GM13977 (cell line): ENCODE data around the gene ETV3L.
"Not testable (repeated sequence)": the region's sequence is repeated elsewhere in the genome, so short reads cannot be mapped to it uniquely, and the experiment has no call there.

Source experiments
- DNase-seq: peaks from one replicate; pipeline ENCODE4 v3.0.0; 2012; ENCODE audit warnings: low spot score
- in situ Hi-C: fragments of 300-500 bp; cut with MboI; formaldehyde crosslinking; loops from one replicate; pipeline ENCODE4 v1.12.0; 2022; ENCODE audit warnings: low sequenced_read_pairs, low pct_unique_long_range_greater_than_20kb, mixed read lengths, inconsistent platforms; ENCODE audit not compliant: unreplicated experiment
- TF ChIP-seq, protein P1 (sequence below): IDR thresholded peaks from 2 replicates; pipeline ENCODE4 v1.5.1; 2012; ENCODE audit warnings: mild to moderate bottlenecking, control low read depth; ENCODE audit not compliant: insufficient read depth; ENCODE audit errors: extremely low read depth, missing control alignments

ETV3L gene

GRCh38 chr1:157077394-157077793 is 22.2 kb downstream of the ETV3L start:
- TF ChIP-seq, protein P1, sequence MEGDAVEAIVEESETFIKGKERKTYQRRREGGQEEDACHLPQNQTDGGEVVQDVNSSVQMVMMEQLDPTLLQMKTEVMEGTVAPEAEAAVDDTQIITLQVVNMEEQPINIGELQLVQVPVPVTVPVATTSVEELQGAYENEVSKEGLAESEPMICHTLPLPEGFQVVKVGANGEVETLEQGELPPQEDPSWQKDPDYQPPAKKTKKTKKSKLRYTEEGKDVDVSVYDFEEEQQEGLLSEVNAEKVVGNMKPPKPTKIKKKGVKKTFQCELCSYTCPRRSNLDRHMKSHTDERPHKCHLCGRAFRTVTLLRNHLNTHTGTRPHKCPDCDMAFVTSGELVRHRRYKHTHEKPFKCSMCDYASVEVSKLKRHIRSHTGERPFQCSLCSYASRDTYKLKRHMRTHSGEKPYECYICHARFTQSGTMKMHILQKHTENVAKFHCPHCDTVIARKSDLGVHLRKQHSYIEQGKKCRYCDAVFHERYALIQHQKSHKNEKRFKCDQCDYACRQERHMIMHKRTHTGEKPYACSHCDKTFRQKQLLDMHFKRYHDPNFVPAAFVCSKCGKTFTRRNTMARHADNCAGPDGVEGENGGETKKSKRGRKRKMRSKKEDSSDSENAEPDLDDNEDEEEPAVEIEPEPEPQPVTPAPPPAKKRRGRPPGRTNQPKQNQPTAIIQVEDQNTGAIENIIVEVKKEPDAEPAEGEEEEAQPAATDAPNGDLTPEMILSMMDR: no peak
- no peak for DNase-seq
- in situ Hi-C loops: no loop called here

DNA sequence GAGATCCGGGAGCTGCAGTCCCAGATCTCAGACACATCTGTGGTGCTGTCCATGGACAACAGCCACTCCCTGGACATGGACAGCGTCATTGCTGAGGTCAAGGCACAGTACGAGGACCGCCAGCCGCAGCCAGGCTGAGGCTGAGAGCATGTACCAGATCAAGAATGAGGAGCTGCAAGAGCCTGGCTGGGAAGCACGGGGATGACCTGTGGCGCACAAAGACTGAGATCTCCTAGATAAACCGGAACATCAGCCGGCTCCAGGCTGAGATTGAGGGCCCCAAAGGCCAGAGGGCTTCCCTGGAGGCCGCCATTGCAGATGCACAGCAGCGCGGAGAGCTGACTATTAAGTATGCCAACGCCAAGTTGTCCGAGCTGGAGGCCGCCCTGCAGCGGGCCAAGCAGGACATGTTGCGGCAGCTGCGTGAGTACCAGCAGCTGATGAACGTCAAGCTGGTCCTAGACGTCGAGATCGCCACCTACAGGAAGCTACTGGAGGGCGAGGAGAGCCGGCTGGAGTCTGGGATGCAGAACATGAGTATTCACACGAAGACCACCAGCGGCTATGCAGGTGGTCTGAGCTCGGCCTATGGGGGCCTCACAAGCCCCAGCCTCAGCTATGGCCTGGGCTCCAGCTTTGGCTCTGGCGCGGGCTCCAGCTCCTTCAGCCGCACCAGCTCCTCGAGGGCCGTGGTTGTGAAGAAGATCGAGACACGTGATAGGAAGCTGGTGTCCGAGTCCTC is 25.5 kb downstream of the ETV3L start:
- peak; percentile 59 for DNase-seq
- in situ Hi-C loops: no loop called here

DNA sequence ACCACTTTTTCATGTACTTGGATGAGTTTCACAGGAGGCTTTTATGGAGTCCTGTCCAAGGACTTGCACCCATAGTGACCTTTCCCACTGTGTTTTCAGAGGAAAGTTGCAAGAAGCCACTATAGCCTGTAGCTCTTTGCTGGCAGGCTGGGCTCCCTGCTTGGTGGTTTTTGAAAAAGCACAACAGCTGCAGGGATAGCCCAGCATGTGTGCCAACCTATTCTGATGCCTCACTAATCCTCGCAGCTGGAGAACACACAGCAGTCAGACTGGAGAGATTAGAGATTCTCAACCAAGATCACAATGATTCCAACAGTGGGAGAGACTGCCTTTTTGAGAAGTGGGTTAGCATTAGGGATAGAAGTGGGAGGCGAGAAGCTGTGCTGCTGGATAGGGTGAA is 30.0 kb downstream of the ETV3L start:
- no peak for DNase-seq
- in situ Hi-C loops: no loop called here
- TF ChIP-seq, protein P1: no peak

More for the DNA sequence above, 25.5 kb downstream of the ETV3L start:
- TF ChIP-seq, protein P1: peak; percentile 70

- DNase-seq, in situ Hi-C loops: not testable (repeated sequence)
Observed at GRCh38 chr1:157059241-157059640, 40.4 kb downstream of the ETV3L start.

DNA sequence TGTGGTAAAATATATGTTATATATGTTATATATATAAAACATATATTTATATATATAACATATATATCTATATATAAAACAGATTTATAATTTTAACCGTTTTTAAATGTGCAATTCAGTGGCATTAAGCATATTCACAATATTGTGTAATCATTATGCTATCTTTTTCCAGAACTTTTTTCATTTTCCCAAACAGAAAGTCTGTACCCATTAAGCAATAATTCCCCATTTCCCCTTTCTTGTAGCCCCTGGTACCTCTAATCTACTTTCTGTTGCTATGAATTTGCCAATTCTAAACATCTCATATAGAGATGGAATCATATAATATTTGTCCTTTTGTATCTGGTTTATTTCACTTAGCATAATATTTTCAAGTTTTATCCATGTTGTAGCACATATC is 43.3 kb downstream of the ETV3L start:
- DNase-seq: no peak
- in situ Hi-C loops: no loop called here
- TF ChIP-seq, protein P1: no peak

DNA sequence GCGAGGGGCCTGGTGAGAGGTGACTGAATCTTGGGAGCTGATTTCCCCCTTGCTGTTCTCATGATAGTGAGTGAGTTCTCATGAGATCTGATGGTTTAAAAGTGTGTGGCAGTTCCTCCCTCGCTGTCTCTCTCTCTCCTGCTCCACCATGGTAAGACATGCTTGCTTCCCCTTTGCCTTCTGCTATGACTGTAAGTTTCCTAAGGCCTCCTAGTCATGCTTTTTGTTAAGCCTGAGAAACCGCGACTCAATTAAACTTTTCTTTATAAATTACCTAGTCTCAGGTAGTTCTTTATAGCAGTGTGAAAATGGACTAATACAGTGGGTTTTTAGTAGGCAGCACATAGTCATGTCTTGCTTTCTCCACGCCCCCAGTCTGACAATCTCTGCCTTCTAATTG is 43.9 kb downstream of the ETV3L start:
- in situ Hi-C loops, DNase-seq: not testable (repeated sequence)

- in situ Hi-C loops: no loop called here
- TF ChIP-seq, protein P1: no peak
Observed at GRCh38 chr1:157050836-157051235, 48.8 kb downstream of the ETV3L start.

DNA sequence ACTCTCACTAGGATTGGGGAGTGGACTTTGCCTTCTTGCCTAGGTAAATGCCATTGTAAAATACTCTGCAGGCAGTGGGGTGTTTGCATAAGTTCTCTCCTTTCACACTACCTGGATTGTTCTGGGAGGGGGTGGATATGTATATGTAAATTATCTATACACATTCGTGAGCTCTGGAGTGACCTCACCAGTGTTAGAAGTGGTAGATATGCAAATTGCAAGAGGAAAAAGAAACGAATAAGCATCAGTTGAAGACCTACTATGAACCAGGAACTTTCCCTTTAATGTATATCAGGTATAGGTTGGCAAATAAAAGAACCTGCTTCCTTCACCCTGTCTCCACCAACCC is 52.6 kb downstream of the ETV3L start:
- TF ChIP-seq, protein P1: no peak
- no peak for DNase-seq
- in situ Hi-C loops: no loop called here

More at GRCh38 chr1:157050836-157051235, 48.8 kb downstream of the ETV3L start:
- DNase-seq: no peak
